GM19351 (cell line): ENCODE data around the gene ZDHHC22.

Source experiments
- ATAC-seq: cut with Tn5 transposase; IDR thresholded peaks from one replicate; pipeline ENCODE4 v1.9.1; 2021; ENCODE audit warnings: mild to moderate bottlenecking, moderate library complexity; ENCODE audit not compliant: unreplicated experiment

The ZDHHC22 gene

GRCh38 chr14:77131206-77131605 is 10.4 kb downstream of the ZDHHC22 start:
- ATAC-seq = no peak

- ATAC-seq = no peak
These were observed 11.2 kb downstream of the ZDHHC22 start for GRCh38 chr14:77130386-77130785.

DNA sequence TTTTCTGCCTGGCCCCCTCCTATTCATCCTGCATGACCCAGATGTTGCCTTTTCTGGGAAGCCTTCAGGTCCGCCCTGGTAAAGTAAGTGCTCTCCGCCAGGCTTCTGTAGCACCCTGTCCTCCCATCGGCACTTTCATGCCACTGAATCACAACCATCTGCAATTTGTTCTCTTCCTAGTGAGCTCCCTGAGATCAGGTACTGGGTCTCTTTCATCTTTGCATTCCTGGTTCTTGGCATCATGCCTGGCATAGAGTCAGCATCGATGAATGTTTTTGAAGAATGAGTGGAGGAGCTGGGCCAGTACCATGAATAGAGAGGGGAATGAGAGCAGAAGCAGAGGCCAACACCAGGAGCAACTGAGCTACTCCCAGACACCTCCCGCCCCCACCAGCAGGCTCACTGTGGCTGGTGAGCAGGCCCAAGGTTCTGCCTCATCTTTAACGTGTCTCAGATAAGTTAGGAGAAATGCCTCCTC is 13.1 kb downstream of the ZDHHC22 start:
- no peak for ATAC-seq

DNA sequence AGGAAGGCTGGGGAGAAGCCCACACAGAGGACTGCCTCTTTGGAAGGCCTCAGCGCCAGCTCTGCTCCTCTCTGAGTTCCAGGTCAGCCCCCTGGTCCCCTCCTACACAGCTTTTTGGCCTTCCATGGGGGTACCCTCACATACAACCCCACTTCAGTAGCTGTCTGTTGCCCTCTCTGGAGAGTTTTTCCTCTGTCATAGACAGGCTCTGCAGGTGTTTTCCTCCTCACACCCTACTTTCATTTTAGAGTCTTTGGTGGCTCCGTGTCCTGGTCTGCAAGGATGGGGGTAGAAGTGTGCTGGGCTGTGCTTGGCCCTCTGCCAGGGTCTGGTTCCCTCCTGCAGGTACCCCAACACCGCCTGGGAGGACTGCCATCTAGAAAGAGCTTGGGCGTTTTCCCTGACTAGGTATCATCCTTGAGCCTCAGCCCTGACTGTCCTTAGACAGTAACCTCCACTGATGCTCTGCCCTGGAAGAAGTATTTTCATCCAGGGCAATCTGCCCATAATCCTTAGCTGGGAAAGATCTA is 15.1 kb downstream of the ZDHHC22 start:
- ATAC-seq = no peak

- ATAC-seq = no peak
These were observed 15.7 kb downstream of the ZDHHC22 start for GRCh38 chr14:77125823-77126325.

GRCh38 chr14:77125281-77125801 is 16.2 kb downstream of the ZDHHC22 start:
- ATAC-seq = no peak

DNA sequence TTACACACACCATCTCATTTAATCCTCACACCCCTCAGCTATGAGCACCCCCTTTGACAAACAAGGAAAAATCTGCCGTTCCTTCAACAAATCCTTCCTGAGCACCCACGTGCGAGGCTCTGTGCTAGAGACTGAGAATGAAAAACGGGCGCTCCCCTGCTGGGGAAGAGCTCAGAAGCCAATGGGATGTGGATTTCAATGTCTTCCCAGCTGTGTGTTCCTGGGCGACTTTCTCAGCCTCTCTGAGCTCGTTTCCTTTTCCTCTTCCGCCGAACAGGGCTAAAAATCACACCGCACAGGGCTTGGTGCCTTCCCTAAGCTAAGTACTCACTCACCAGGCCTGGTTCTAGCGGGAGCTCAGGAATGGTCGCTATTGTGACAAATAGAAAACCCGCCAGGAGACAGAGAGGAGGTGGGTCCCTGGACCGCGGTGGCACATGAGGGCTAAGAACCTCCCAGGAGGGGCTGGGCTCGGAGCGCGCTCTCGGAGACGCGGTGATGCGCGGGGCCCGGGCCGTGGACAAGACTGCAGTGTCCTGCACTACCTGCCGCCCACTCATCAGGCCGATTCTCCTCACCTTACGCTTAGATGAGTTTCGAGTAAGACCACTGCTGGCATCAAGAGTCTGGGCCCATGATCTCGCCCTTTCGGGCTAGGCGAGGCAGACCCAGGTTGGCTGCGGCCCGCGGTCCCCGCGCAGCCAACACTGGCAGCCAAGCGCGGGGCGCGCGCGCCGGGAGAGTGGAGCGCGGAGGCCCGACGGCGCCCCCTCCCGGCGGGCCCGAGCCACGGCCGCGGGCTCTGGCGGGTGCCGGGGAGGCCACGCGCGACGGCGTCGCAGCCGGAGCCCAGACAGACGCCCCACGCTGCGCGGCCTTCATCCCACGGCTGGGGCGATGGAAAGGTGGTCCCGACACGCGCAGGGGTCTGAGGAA is 17.0 kb downstream of the ZDHHC22 start:
- ATAC-seq = no peak

DNA sequence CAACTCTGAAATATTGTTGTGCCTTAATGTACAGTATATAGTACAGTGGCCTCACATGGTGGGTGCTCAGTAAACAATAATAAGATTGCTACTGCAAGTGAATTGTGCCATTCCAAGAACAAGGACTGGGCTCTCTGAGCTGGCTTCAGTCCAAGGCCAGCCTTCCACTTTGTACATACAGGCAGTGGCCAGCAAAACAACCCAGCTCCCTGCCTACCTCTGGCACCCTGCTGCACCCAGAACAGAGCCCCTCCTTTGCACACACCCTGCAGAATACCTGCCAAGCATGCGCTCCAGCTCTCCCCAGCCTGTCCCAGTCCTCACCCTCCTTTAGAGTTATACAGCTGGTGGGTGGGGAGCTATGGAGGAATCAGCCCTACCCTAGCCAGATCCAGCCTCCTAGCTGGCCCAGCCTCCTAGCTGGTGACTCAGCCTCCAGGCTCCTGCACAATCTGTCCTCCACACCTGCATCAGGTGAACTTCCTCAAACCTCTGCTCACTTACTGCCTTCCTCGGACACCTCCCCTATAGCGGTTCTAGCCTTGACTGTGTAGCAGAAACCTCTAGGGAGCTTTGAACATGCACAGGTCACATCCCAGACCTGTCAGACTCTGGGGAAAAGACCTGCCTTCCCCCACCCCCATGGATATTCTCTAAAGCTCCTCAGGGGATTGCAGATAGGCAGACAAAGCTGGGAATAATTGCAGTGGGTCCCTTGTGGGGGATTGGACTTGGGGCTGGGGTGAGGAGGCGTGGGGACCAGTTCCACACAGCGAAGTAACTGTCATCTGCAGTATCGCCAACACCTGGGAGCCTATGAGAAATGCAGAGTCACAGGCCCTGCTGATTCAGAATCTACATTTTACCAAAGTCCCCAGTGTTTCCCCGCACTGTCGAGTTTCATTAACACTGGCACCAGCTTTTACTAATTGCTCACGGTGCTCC is 17.9 kb downstream of the ZDHHC22 start:
- no peak for ATAC-seq

DNA sequence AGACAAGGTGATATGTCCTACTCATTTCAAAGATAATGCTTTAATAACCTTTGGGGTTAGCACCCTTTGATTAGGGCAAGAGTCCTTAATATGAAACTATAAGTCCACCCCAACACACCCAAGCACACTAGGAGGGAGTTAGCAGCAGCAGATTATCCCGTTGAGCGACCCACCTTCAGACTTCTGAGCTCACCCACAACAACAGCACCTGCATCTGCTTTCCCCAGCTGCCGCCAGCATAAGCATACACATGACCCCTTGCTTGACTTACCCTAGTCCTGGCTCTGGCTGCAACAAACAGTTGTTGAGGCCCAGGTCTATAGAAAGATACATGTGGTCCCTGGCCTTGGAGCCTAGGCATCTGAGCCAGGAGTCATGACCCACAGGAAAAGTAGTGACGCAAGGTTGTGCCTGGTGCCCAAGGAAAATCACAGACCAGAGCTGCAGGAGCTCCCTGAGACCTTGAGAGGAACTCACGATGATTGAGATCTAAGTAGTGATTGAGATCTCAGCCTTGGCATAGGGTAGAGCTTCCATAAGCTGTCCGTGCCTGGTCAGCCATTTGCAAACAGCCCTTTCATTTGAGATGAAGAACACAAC is 19.0 kb downstream of the ZDHHC22 start:
- ATAC-seq = no peak

- ATAC-seq = peak; percentile 84
These were observed 20.5 kb downstream of the ZDHHC22 start for GRCh38 chr14:77120771-77121743.

DNA sequence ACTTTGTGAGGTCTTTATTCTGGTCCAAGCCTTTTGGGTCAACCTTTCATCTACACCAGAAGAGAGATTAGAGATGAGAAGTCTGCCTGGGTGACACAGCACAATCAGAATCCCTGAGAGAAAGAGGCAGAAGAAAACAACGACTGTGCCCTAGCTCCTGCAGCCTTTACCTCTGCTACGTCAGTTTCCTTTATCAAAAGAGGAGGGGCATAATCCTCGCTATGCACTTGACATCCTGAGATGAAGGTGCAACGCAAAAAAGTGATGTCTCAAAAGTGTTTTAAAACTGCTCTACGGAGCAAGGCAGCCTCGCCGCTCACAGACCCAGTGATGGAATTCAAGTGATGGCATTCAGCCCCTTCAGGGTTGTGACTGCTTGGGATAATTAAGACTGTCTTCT is 21.7 kb downstream of the ZDHHC22 start:
- no peak for ATAC-seq

DNA sequence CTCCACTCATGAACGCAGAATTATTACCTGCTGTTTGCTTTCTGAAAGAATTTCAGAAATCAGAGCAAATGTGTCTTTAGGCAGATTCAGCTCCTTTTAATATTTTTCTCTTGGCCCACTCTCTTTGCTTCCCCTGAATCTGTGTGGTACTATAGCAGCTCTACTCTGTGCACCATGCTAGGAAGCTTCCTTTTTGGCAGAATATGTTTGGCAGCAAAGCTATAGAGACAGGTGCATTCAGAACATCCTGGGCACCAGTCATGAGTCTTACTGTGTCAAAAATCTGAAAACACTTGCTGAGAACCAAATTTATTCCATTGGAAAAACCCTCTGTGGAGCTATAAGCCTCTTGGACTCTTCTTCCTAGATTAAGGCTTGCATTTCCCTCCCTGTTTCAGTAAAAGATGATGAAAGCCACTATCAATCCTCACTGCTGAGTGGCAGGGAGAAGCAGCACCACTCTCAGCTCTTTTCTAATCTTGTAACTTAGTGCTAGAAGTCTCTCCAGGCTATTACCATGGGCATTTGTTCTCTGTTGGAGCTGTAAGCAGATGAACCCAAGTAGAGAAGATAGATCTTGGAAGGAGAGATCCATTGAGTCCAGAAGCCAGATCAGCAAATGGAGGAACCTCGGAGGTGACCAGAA is 25.3 kb downstream of the ZDHHC22 start:
- ATAC-seq = no peak

DNA sequence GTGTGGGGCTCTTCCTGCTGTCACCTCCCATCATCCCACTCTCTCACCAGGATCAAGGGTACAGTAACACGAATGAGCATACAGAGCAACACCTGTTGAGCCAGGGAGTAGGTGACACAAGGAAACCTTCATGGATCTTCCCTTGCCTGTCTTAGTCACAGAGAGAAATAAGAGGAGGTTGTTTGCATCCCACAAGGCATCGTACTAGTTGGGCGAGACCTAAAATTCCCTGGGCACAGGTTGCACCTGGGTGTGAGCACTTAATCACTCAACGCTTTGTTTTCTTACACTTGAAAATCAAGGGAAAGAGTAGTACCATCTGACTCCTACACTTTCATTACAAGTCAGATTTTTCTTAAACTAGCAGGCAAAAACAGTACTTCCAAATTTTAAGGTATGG is 27.0 kb downstream of the ZDHHC22 start:
- ATAC-seq = no peak

GRCh38 chr14:77113644-77114043 is 27.9 kb downstream of the ZDHHC22 start:
- no peak for ATAC-seq

DNA sequence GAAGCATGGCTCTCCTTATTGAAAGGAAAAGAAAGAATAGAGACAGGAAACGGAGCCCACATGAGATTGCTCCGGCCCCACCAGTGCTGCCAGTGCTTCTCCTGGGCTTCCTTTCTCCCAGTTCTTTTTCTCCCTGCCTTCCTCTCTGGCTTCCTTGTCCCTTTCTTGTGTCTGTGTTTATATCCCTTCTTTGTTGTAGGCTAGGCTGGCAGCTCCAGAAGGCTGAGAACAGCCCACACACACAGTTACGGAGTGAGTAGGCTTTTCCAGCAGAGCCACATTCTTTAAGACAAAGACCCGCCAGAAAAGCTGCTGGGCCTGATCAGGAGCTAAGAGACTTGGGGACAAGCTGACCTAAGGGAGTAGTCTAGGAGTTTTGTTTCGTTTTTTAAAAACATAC is 30.6 kb downstream of the ZDHHC22 start:
- no peak for ATAC-seq

GRCh38 chr14:77110286-77110685 is 31.3 kb downstream of the ZDHHC22 start:
- no peak for ATAC-seq

DNA sequence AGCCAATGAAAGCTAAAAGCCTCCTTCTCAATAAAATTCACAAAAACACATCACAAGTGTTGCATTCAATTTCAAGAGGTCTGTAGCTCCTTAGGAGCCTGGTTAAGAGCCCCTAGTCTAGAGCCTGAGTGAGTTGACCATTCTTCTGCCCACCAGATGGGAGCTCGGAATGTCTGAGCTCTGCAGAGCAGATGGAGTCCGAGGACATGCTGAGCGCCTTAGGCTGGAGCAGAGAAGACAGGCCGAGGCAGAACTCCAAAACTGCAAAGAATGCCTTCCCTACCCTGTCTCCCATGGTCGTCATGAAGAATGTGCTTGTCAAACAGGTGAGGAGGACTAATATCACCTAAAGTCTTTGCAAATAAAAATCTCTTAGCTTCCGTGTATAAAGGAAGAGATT is 31.9 kb downstream of the ZDHHC22 start:
- no peak for ATAC-seq

DNA sequence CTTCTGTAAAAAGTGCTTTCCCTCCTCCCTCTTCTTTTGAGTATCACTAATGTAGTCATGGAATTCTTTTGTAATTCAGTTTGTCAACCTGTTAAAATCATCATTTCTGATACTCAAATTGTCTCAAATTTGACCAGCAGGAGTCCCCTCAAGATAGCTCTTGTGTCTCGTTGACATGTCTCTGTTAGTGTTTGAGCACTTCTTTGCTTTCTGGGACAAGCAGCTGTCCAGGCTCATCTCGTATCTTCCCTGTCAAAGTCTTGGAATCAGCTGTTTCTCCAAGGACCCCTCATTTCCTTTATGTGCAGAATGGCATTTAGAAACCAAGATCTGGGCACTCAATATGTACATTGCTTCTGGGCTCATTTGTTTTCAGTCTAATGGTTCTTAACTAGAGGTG is 32.8 kb downstream of the ZDHHC22 start:
- ATAC-seq = no peak

DNA sequence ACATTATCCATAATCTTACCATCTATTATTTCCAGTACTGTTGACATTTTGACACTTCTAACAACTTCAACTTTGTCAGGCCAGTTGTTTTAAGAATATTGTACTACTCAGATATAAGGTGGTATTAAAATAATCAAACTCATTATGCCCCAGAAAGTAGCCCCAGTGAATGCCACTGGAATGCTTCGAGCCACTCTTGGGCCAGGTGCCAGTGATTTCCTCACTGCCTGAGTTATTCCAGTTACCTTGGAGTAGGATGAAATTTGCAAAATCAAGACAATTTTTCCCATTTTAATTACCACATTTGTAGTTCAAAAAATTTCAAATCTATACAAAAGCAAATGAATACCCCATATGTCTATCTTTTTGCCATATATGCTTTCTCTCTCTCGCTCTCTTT is 34.4 kb downstream of the ZDHHC22 start:
- no peak for ATAC-seq
